GM21515 (cell line): Measurements from ENCODE around the gene CIP2A.

Source experiments
- ATAC-seq: cut with Tn5 transposase; IDR thresholded peaks from one replicate; pipeline ENCODE4 v1.9.1; 2021; ENCODE audit not compliant: unreplicated experiment

Gene CIP2A

GRCh38 chr3:108511490-108511889 lies 77.7 kb downstream of the CIP2A start:
- no peak for ATAC-seq

DNA sequence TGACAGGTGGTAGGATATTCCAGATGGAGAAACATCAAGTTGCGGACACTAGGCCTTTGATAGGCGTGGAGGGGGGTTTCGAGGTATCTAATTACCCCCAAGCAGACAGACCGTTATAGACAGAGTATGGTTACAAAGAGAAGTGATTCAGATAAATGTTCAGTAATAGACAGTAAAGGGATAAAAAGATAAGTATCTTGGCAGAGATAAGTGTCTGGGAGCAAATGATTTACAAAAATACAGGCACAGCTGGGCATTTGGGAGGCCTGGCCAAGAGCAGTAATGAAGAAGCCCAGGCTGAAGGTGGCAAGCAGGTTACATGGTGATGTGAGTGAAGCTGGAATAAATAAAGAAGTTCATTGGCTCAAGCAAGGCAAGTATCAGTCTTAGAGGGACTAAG lies 78.2 kb downstream of the CIP2A start:
- ATAC-seq = no peak

GRCh38 chr3:108510496-108510895 lies 78.7 kb downstream of the CIP2A start, which contains the start of gene MYH15:
Gene MYH15, minus strand, starts transcription at chr3:108510596. Its CDS starts 66 bp downstream, at chr3:108510530.
- no peak for ATAC-seq

GRCh38 chr3:108509871-108510270 lies 79.4 kb downstream of the CIP2A start:
- no peak for ATAC-seq

DNA sequence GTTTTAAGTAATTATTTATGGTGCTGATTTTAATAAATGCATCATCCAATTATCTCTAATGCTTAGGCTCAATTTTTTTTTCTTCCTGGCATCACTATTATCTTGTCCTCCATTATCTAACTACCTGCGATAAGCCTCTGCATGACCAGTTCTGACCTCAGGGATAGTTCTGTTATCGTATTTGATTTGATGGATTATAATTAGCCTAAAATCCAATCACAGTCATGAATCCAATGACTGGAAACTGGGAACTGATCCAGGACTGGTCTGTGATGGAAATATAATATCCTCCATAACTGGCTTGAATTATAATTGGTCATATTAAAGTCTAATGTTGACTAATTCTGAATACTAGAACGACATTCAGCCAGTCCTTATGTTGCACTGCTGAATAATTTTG lies 80.0 kb downstream of the CIP2A start:
- ATAC-seq = no peak

DNA sequence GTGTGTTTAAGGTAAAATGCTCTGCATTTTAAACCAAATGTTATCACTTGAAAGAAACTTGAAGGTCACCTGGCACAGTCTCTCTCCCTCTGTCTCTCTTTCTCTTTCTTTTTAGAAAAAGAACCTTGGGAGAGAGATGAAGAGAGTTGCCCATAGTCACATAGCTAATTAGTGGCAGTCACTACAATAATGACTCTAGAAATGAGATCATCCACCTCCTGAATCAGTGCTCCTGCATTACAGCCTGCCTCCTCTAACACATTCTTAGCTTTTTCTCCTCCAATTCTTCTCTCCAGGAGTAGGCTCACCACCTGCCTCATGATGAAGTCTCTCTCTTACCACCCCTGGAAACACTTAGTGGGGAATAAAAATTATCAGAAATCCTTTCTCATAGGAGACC lies 81.3 kb downstream of the CIP2A start:
- ATAC-seq = no peak

DNA sequence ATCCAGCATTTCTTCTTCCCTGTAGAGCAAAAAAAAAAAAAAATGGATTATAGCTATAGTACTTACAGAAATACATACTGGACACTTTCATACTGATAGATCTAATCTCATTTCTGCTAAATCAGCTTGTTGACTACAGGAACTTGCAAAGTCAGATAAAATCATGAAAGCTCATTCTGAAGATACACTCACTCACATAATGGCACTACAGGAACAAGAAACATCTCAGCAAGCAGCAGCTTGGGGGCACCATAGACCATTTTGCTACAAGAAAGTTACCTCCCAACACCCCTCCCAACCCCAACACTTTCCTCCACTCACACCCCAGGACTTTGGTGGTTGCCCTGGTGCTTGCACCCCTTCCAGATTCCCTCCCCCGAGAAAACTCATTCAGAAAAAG lies 83.4 kb downstream of the CIP2A start:
- ATAC-seq = no peak

DNA sequence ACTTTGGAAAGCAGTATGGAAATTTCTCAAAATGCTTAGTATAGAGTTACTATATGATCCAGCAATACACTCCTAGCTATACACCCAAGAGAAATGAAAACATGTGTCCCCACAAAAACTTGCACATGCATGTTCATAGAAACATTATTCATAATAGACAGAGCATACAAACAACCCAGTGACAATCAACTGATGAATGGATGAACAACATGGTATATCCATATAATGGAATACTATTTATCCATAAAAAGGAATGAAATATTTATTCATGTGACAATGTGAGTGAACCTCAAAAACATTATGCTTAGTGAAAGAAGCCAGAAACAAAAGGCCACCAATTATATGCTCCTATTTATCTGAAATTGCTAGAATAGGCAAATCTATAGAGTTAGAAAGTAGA lies 85.5 kb downstream of the CIP2A start:
- no peak for ATAC-seq

DNA sequence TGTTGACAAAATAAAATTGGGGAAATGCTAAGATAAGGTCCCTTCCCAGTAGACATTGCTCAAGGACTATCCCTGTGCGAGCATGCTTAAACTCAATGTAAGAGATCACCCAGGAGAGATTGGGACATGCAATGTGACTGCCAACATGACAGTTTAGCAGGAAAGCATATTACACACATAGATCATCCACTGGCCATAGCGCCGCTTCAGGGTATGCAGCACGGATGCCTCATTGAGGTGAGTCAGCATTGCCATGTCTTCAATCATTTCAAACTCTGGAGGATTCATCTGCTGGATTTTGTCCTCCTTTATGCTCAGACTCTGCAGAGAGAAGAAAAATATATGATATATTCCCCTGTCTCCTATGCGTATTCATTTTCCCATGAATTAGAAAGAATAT lies 87.7 kb downstream of the CIP2A start:
- ATAC-seq = no peak

DNA sequence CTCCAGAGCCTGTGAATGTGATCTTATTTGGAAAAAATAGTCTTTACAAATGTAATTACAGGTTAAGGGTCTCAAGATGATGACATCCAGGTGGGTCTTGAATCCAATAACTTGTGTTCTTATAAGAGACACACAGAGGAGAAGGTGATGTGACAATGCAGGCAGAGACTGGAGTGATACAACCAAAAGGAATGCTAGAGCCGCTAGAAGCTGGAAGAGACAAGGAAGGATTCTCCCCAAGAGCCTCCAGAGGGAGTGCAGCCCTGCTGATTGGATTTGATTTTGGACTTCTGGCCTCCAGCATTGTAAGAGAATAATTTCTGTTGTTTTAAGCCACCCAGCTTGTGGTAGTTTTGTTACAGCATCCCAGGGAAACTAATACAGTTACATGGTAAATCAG lies 88.5 kb downstream of the CIP2A start:
- no peak for ATAC-seq
